Stimulated activated CD4-positive, alpha-beta T cell treated with anti-CD3 and anti-CD28 coated beads, TNF-alpha, amount 100 ng/mL, for 1 hour (primary cell): ENCODE results near the gene BCL7B.
"Not testable (repeated sequence)": the region's sequence is repeated elsewhere in the genome, so short reads cannot be mapped to it uniquely, and the experiment has no call there.

Source experiments
- DNase-seq, 3 donors: peaks; one replicate each; pipeline ENCODE4 v3.0.0-alpha.2; 2020; ENCODE audit warnings: low read depth in 3 of 3, low spot score in 1 of 3

Gene BCL7B

GRCh38 chr7:73573276-73573675 lies 15.8 kb upstream of the BCL7B start:
- DNase-seq, result no peak

GRCh38 chr7:73572767-73573186 lies 15.3 kb upstream of the BCL7B start:
- DNase-seq, result no peak

GRCh38 chr7:73570977-73571376 lies 13.5 kb upstream of the BCL7B start:
- DNase-seq, result no peak

- DNase-seq, result no peak
Measured at GRCh38 chr7:73570521-73570920, 13.0 kb upstream of the BCL7B start.

GRCh38 chr7:73569042-73569608 lies 11.6 kb upstream of the BCL7B start:
- no peak for DNase-seq

GRCh38 chr7:73567846-73568685 lies 10.6 kb upstream of the BCL7B start:
- DNase-seq, result no peak

GRCh38 chr7:73567140-73567539 lies 9.7 kb upstream of the BCL7B start:
- DNase-seq, result no peak

- DNase-seq, result not testable (repeated sequence)
Measured at GRCh38 chr7:73566431-73566830, 8.9 kb upstream of the BCL7B start.

GRCh38 chr7:73565675-73566340 lies 8.3 kb upstream of the BCL7B start:
- no peak for DNase-seq

- no peak for DNase-seq
Measured at GRCh38 chr7:73560109-73560835, 2.8 kb upstream of the BCL7B start.

- peak; percentile 80 to 83 (median 81) for DNase-seq
Measured at GRCh38 chr7:73557108-73557396, 438 bp downstream of the BCL7B start.

GRCh38 chr7:73556208-73557107 lies 1.0 kb downstream of the BCL7B start:
- no peak for DNase-seq

GRCh38 chr7:73555411-73555982 lies 2.0 kb downstream of the BCL7B start:
- DNase-seq, result no peak

- not testable (repeated sequence) for DNase-seq
Measured at GRCh38 chr7:73550093-73550492, 7.4 kb downstream of the BCL7B start.

- no peak for DNase-seq
Measured at GRCh38 chr7:73549176-73549575, 8.3 kb downstream of the BCL7B start.

GRCh38 chr7:73547841-73548240 lies 9.6 kb downstream of the BCL7B start:
- DNase-seq, result no peak

GRCh38 chr7:73544678-73545077 lies 12.8 kb downstream of the BCL7B start:
- no peak for DNase-seq

GRCh38 chr7:73541722-73542121 lies 15.8 kb downstream of the BCL7B start:
- DNase-seq, result no peak

GRCh38 chr7:73539709-73540108 lies 17.8 kb downstream of the BCL7B start:
- DNase-seq, result no peak

- DNase-seq, result not testable (repeated sequence)
Measured at GRCh38 chr7:73538510-73538909, 19.0 kb downstream of the BCL7B start.
